GM18526 (cell line): ENCODE measurements around the gene JARID2.

ENCODE experiments used
- POLR2A ChIP-seq: IDR thresholded peaks from 3 replicates; pipeline ENCODE4 v1.6.1; 2011; ENCODE audit not compliant: insufficient read length; ENCODE audit errors: extremely low read depth

The JARID2 gene

GRCh38 chr6:15513131-15513771 is 267.4 kb downstream of the JARID2 start:
- TF ChIP-seq POLR2A, result no peak

DNA sequence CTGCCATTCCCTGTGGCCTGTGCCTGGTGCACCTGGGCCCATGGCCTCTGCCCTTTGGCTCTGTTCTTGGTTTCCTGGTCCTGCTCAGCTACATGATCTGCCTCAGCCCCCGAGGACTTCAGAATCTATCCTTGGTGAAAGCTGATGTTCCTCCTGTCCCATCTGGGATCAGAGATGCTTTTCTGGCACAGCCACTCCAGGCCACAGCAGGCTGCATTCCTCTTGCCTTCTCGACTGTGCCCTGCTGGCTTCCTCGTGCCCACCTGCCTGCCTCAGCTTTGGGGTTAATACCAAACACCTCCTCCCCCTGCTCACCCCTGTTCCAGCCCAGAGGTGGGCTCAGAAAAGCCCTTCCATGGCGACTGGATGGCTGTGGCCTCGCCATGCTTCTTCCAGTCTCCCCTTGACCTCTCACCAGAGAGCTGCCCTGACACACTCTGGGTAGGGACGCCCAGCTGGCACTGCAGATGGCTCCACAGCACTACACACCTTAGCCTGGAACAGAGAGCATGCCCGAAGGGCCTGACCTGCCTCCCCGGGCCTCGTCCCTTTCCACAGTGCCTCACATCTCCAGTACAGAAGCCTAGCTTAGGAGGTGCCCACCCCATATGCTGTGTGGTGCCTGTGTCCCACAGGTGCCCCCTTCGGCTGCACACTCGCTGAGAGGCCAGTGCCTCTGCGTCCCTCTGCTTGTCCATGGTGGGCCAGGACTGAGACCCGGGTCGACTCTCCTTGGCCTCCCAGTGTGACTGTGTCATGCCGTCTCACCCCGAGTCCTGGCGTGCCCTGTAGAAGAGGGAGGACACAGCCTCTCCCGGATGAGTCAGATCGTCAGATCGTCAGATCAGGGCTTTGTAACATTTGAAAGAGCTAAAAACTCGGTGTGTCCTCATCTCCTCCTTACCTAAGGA is 268.2 kb downstream of the JARID2 start:
- no peak for TF ChIP-seq POLR2A

DNA sequence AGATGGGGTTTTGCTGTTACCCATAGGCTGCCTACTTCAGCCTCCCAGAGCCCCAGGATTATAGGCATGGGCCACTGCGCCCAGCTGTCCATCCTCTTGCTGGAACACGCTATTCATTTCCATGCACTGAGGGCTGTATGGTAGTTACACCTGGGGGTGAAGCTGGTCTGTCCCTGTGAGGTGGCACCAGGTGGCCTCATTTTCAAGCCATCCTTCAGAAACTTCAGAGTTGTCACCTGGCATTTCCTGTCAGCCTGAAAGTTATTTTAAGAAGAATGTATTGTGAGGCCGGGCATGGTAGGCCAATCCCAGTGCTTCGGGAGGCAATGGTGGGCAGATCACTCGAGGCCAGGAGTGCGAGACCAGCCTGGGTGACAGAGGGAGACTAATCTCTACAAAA is 269.4 kb downstream of the JARID2 start:
- TF ChIP-seq POLR2A, result no peak

DNA sequence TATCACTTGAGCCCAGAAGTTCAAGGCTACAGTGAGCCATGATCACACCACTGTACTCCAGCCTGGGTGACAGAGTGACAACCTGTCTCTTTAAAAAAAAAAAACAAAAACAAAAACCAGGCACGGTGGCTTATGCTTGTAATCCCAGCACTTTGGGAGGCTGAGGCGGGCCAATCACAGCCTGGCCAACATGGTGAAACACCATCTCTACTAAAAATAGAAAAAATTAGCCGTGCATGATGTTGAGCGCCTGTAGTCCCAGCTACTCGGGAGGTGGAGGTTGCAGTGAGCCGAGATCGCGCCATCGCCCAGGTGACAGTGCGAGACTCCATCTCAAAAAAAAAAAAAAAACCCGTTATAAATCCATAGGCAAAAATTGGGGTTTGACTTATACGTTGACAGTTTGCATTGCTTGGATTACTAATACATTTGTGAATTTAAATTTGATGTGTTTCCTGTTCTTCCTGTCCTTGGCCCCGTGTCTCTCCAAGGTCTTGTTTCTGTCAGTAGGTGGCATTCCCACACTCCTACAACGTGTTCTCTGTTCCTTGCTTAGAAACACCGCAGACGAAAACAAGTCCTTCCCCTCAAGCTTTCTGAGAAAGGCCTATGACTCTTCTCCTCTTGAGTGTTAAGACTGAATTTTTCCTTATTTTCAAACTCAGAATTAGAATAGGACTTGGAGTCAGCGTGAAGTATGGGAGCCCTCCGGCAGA is 269.9 kb downstream of the JARID2 start:
- no peak for TF ChIP-seq POLR2A

DNA sequence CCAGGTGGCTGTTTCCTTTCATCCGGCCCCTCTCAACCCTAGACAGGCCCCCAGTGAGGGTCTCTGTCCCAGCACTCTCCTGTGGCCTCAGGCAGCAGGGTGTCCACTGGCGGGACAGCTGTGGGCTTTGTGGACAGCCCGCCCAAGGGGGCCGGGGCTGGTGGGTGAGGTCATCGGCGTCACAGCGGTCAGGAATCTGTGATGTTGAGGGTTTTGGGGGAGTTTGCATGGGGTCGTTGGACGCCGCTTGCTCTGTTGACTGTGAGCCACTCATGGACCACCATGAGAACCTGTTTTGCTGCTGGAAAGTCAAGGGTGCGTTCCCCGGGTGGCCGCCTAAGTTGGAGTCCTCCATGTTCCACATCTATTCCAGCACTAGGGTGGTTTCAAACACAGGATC is 270.5 kb downstream of the JARID2 start:
- TF ChIP-seq POLR2A, result no peak

DNA sequence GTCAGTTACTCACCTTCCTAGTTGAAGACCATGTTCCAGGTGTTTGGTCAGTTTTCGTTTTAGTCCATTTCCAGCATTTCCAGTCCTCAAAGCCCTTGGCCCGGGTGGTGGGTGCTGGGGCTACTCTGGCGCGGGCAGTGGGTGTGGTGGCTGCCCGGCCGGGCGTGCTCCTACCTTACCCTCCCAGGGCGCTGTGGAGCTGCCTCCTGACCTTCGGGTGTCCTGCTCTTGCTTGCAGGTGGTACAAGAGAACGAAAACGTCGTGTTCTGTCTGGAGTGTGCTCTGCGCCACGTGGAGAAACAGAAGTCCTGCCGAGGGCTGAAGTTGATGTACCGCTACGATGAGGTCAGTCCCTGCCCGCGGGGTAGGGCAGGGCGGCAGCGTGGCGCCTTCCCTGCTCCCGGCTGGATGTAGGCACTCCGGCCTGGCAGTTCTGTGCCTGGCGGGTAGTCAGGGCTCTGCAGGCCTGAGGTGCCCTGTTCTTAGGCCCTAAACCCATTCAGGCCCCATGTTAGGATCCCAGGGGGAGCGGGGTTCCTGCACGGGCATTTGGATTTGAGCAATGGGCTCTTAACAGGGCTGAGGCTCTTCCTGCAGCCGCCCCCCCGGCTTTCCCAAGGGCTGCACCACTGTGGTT is 271.2 kb downstream of the JARID2 start:
- TF ChIP-seq POLR2A, result no peak

GRCh38 chr6:15517600-15517999 is 271.7 kb downstream of the JARID2 start:
- no peak for TF ChIP-seq POLR2A

DNA sequence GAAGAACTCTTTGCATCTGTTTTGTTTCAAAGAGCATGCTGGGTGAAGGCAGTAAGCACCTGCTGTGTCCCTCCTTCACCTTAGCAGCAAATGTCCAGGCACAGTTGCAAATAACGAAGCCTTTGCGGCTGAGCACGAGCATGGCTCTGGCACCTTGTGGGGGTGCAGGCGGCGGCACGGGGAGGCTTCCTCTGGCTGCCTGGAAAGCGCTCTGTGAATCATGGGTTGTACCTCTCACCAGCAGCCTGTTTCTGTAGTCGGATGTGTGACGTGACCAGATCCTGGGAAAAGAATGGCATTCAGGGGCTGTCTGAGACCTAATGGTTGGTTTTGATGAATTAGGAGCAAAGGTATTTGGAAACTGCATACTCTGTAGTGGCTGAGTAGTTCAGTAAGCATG is 272.2 kb downstream of the JARID2 start:
- TF ChIP-seq POLR2A, result no peak

GRCh38 chr6:15518878-15519277 is 273.0 kb downstream of the JARID2 start:
- no peak for TF ChIP-seq POLR2A

DNA sequence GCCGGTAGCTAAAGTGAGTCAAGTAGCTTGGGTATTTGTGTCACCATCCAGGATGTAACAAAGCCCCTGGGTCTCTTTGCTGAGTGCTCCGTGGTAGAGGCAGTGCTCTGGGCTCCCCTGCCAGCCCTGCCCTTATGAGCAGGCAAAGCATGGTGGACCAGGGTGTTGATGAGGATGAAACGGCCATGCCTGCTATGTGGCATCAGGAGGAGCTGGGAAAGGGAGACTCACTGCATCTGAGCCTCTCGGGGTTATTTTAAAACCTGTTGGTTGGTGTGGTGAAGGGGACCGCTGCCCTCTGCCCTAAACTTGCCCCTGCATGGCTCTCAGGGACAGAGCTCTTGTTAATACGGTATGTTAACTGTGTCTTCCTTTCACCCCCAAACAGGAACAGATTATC is 273.8 kb downstream of the JARID2 start:
- no peak for TF ChIP-seq POLR2A

GRCh38 chr6:15520626-15521203 is 274.8 kb downstream of the JARID2 start:
- no peak for TF ChIP-seq POLR2A

GRCh38 chr6:15521582-15521981 is 275.7 kb downstream of the JARID2 start:
- no peak for TF ChIP-seq POLR2A

GRCh38 chr6:15522026-15522425 is 276.2 kb downstream of the JARID2 start:
- TF ChIP-seq POLR2A, result no peak

DNA sequence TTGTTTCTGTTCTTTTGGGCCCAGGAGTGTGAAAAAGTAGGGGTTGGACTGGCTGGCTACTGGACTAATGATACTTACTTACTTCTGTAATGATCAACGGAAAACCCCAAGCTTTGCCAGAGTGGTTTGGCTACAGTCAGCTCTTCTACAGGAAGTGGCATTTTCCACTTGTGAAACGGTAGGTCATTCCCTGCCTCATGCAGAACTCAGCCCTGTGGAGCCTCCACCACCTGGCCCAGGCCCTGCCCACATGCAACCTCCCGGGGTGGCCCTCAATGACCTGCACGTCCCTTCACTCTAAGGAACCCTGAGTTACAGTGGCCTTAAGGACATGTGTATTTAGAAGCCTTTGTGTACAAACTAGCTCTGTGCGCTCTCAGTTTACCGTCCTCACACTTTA is 276.6 kb downstream of the JARID2 start:
- no peak for TF ChIP-seq POLR2A
